Measurements from ENCODE around the gene MRTFA.

GRCh38 chr22:40605761-40606160 is 30.8 kb downstream of the MRTFA start:
- TF ChIP-seq CTCF (IDR thresholded peaks at IDR 0.05 in 2 of 3, conservative IDR thresholded peaks at IDR 0.05 in 1 of 3; ENCODE audit: insufficient read depth in 2 of 3, low read depth in 1 of 3, low read length in 3 of 3) = no peak
- TF ChIP-seq ZFX (CRISPR knock-in tag; IDR thresholded peaks at IDR 0.05) = no peak
- no peak for TF ChIP-seq ARID1B (IDR thresholded peaks at IDR 0.05)
- no peak for TF ChIP-seq RBFOX2 (IDR thresholded peaks at IDR 0.05; ENCODE audit: low read depth, low read length)
- no peak for TF ChIP-seq KDM1A (IDR thresholded peaks at IDR 0.05)
- no peak for TF ChIP-seq PRPF4 (IDR thresholded peaks at IDR 0.05; ENCODE audit: insufficient read depth, low read depth, low read length, poor library complexity, severe bottlenecking)
- TF ChIP-seq GTF3C2 (IDR thresholded peaks at IDR 0.05; ENCODE audit: borderline replicate concordance, extremely low read depth, insufficient read length) = no peak
- TF ChIP-seq ZNF282 (CRISPR knock-in tag; IDR thresholded peaks at IDR 0.05) = no peak
- no peak for TF ChIP-seq RCOR1 (IDR thresholded peaks at IDR 0.05; ENCODE audit: borderline replicate concordance in 1 of 2, low read depth in 2 of 2, low read length in 2 of 2)
- TF ChIP-seq SRSF9 (IDR thresholded peaks at IDR 0.05; ENCODE audit: borderline replicate concordance, low read depth, low read length) = no peak
- no peak for TF ChIP-seq PPARD (CRISPR knock-in tag; IDR thresholded peaks at IDR 0.05)
- TF ChIP-seq LEF1 (IDR thresholded peaks at IDR 0.05) = no peak
- no peak for TF ChIP-seq POLR2A (conservative IDR thresholded peaks at IDR 0.05)
